Activated CD8-positive, alpha-beta memory T cell treated with anti-CD3 and anti-CD28 coated beads, Interleukin-2, amount 50 U/mL, for 24 hours (primary cell): Measurements from ENCODE around the gene ST14.

ENCODE experiments used
- DNase-seq: peaks from one replicate; pipeline ENCODE4 v3.0.0-alpha.2; 2020; ENCODE audit errors: extremely low read depth

The ST14 gene

GRCh38 chr11:130159657-130160497 is at the start of gene ST14:
Gene ST14 (plus strand): TSS chr11:130159782. CDS start chr11:130159980, 198 bp downstream.
- DNase-seq, result no peak

GRCh38 chr11:130110339-130111108 is 49.1 kb upstream of the ST14 start:
- DNase-seq, result no peak

- DNase-seq, result no peak
Measured at GRCh38 chr11:130112071-130112830, 47.3 kb upstream of the ST14 start.

- no peak for DNase-seq
Measured at GRCh38 chr11:130114281-130114680, 45.3 kb upstream of the ST14 start.

- DNase-seq, result no peak
Measured at GRCh38 chr11:130114726-130115125, 44.9 kb upstream of the ST14 start.

- no peak for DNase-seq
Measured at GRCh38 chr11:130115218-130115617, 44.4 kb upstream of the ST14 start.

- DNase-seq, result no peak
Measured at GRCh38 chr11:130118165-130118564, 41.4 kb upstream of the ST14 start.

- no peak for DNase-seq
Measured at GRCh38 chr11:130118636-130119387, 40.8 kb upstream of the ST14 start.

GRCh38 chr11:130120045-130120444 is 39.5 kb upstream of the ST14 start:
- no peak for DNase-seq

GRCh38 chr11:130121445-130121978 is 38.1 kb upstream of the ST14 start:
- no peak for DNase-seq

GRCh38 chr11:130122141-130122575 is 37.4 kb upstream of the ST14 start:
- DNase-seq, result no peak

GRCh38 chr11:130123414-130124040 is 36.1 kb upstream of the ST14 start:
- DNase-seq, result no peak

GRCh38 chr11:130124096-130124495 is 35.5 kb upstream of the ST14 start:
- no peak for DNase-seq

GRCh38 chr11:130125638-130126037 is 33.9 kb upstream of the ST14 start:
- no peak for DNase-seq

GRCh38 chr11:130126516-130126915 is 33.1 kb upstream of the ST14 start:
- DNase-seq, result no peak

- no peak for DNase-seq
Measured at GRCh38 chr11:130127509-130127908, 32.1 kb upstream of the ST14 start.

GRCh38 chr11:130128626-130129025 is 31.0 kb upstream of the ST14 start:
- no peak for DNase-seq

GRCh38 chr11:130129922-130130321 is 29.7 kb upstream of the ST14 start:
- DNase-seq, result no peak

GRCh38 chr11:130131961-130132850 is 27.4 kb upstream of the ST14 start:
- DNase-seq, result peak; percentile 30

- no peak for DNase-seq
Measured at GRCh38 chr11:130133716-130134115, 25.9 kb upstream of the ST14 start.
